ENCODE results near the gene DHODH. TPM values are rescaled to one million over a fixed set of nuclear protein-coding genes. Genes with fewer than 3 reads are reported as not detected.

The DHODH gene
- total and polyA plus RNA-seq, 2 of the 13 experiments (the other 11 are each of a cell fraction or from before 2014, with no cell fraction given) = 10.7 to 16.4 TPM

GRCh38 chr16:72008424-72009216 is at the start of gene DHODH (continued):
- peak; percentile 87 for TF ChIP-seq ZNF580 (CRISPR knock-in tag; IDR thresholded peaks at IDR 0.05; ENCODE audit: borderline replicate concordance, low read depth)
- TF ChIP-seq THYN1 (CRISPR knock-in tag; IDR thresholded peaks at IDR 0.05; ENCODE audit: borderline replicate concordance, low read depth) = no peak; the same call in 1 of the 2 replicates
- TF ChIP-seq LBX2 (CRISPR knock-in tag; IDR thresholded peaks at IDR 0.05; ENCODE audit: borderline replicate concordance) = no peak
- TF ChIP-seq FOXP1 (IDR thresholded peaks at IDR 0.05) = no peak
- peak; percentile 18; the same call in 1 of the 2 replicates for TF ChIP-seq FOXP1 (CRISPR knock-in tag; IDR thresholded peaks at IDR 0.05)
- TF ChIP-seq DDIT3 (CRISPR knock-in tag; IDR thresholded peaks at IDR 0.05) = no peak
- TF ChIP-seq GMEB1 (CRISPR knock-in tag; IDR thresholded peaks at IDR 0.05; ENCODE audit: borderline replicate concordance) = peak; percentile 82; the same call in 1 of the 2 replicates
- peak; percentile 56; the same call in 1 of the 2 replicates for TF ChIP-seq SP1 (IDR thresholded peaks at IDR 0.05)
- TF ChIP-seq SP1 (CRISPR knock-in tag; IDR thresholded peaks at IDR 0.05) = peak; percentile 92
- no peak for TF ChIP-seq RFX3 (CRISPR knock-in tag; IDR thresholded peaks at IDR 0.05)
- TF ChIP-seq FOXJ3 (CRISPR knock-in tag; IDR thresholded peaks at IDR 0.05; ENCODE audit: borderline replicate concordance) = no peak
- no peak for TF ChIP-seq FOXP4 (CRISPR knock-in tag; IDR thresholded peaks at IDR 0.05)
- no peak for TF ChIP-seq CEBPB (IDR thresholded peaks at IDR 0.05; ENCODE audit: borderline replicate concordance, low read depth, low read length)
- no peak for TF ChIP-seq TCF7 (IDR thresholded peaks at IDR 0.05; ENCODE audit: low read depth)
- TF ChIP-seq ZFP36L1 (CRISPR knock-in tag; IDR thresholded peaks at IDR 0.05) = peak; percentile 60; the same call in 1 of the 2 replicates
- no peak; the same call in 1 of the 2 replicates for TF ChIP-seq ZBTB33 (CRISPR knock-in tag; IDR thresholded peaks at IDR 0.05)
- peak; percentile 90 for TF ChIP-seq SP5 (CRISPR knock-in tag; IDR thresholded peaks at IDR 0.05; ENCODE audit: borderline replicate concordance, low read depth)
- TF ChIP-seq THAP9 (CRISPR knock-in tag; IDR thresholded peaks at IDR 0.05; ENCODE audit: borderline replicate concordance) = peak; percentile 83; the same call in 1 of the 2 replicates
- TF ChIP-seq DR1 (CRISPR knock-in tag; IDR thresholded peaks at IDR 0.05) = peak; percentile 75
- no peak; the same call in 1 of the 2 replicates for TF ChIP-seq KDM6A (CRISPR knock-in tag; IDR thresholded peaks at IDR 0.05; ENCODE audit: low read depth)
